GM12878 (cell line): Measurements from ENCODE around the gene NAT8L. TPM values are rescaled to one million over a fixed set of nuclear protein-coding genes. Genes with fewer than 3 reads are reported as not detected.

Experiments
- ATAC-seq: fragments of 200-7000 bp; cut with Tn5 transposase; 3 replicates; pipeline ENCODE4 v1.9.1; 2020; ENCODE audit warnings: mild to moderate bottlenecking, moderate library complexity
- BruUV-seq: library from RNA; stranded (reverse); fragments of 400-500 nt; replicated peaks from 2 replicates; lab custom pipeline; 2021; lab: Mats Ljungman, UMichigan
- CTCF ChIA-PET: fragments of 300-600 bp; sonication (Branson Sonifier 250); formaldehyde crosslinking; extraction: SDS; loops from one replicate; lab custom pipeline; 2021; ENCODE audit warnings: inconsistent platforms; lab: Yijun Ruan, JAX
- POLR2A ChIA-PET: fragments of 350-600 bp; formaldehyde crosslinking; extraction: SDS; loops from one replicate; lab custom pipeline; 2021; ENCODE audit warnings: inconsistent platforms; lab: Charles Lee
- RAD21 ChIA-PET: fragments of 300-600 bp; sonication (Branson Sonifier 250); formaldehyde crosslinking; loops from one replicate; lab custom pipeline; 2023; ENCODE audit warnings: antibody characterized with exemption; ENCODE audit not compliant: unreplicated experiment; lab: Charles Lee
- SMC1A ChIA-PET: fragments of 300-600 bp; sonication (Branson Sonifier 250); formaldehyde crosslinking; loops from one replicate; lab custom pipeline; 2023; ENCODE audit not compliant: unreplicated experiment, uncharacterized antibody; lab: Charles Lee
- DNase-seq: peaks from one replicate; pipeline ENCODE4 v3.0.0-alpha.2; 2011; ENCODE audit warnings: low read depth, low spot score
- FAIRE-seq: peaks from 3 replicates; lab custom pipeline; 2011; peaks lifted over from hg19 to GRCh38; lab: Jason Lieb, UNC
- H2AFZ ChIP-seq: 2 replicates; pipeline ENCODE4 v1.6.0; 2011; ENCODE audit warnings: low read depth, low read length, control low read depth; ENCODE audit not compliant: control insufficient read depth
- H3K27ac ChIP-seq: 2 replicates; pipeline ENCODE4 v1.5.1; 2011; ENCODE audit warnings: control low read depth; ENCODE audit not compliant: control insufficient read depth, insufficient read depth
- H3K27me3 ChIP-seq, 2 experiments: replicated peaks in 1 of 2; 2 replicates each; pipeline versions ENCODE4 v1.6.0 to v1.6.1; 2011; ENCODE audit warnings: low read length in 1 of 2; ENCODE audit not compliant: control insufficient read depth in 2 of 2, insufficient read depth in 2 of 2
- H3K36me3 ChIP-seq, 2 experiments: 2 replicates each; pipeline ENCODE4 v1.5.1; 2011; ENCODE audit warnings: low read length in 1 of 2; ENCODE audit not compliant: control insufficient read depth in 2 of 2, insufficient read depth in 2 of 2
- H3K4me1 ChIP-seq: 2 replicates; pipeline ENCODE4 v1.6.1; 2011; ENCODE audit warnings: mild to moderate bottlenecking, low read length, moderate library complexity, mixed read lengths; ENCODE audit not compliant: control insufficient read depth, insufficient read depth
- H3K4me2 ChIP-seq: 2 replicates; pipeline ENCODE4 v1.6.0; 2011; ENCODE audit warnings: control low read depth; ENCODE audit not compliant: control insufficient read depth, insufficient read depth
- H3K4me3 ChIP-seq: fragments of 200-600 bp; sonication (generic); 2 replicates; pipeline ENCODE4 v1.5.1; 2016
- H3K79me2 ChIP-seq: 2 replicates; pipeline ENCODE4 v1.6.0; 2011; ENCODE audit warnings: low read length; ENCODE audit not compliant: control insufficient read depth, insufficient read depth
- H3K9ac ChIP-seq: 2 replicates; pipeline ENCODE4 v1.8.0; 2011; ENCODE audit warnings: low read length, control low read depth, mixed read lengths; ENCODE audit not compliant: control insufficient read depth, insufficient read depth
- H3K9me3 ChIP-seq: replicated peaks from 3 replicates; pipeline ENCODE4 v1.5.1; 2011; ENCODE audit warnings: mild to moderate bottlenecking, low read length; ENCODE audit not compliant: control insufficient read depth, insufficient read depth
- H4K20me1 ChIP-seq: 2 replicates; pipeline ENCODE4 v1.6.0; 2011; ENCODE audit not compliant: control insufficient read depth, insufficient read depth
- BACH1 ChIP-seq: fragments of 450-650 bp; IDR thresholded peaks from 2 replicates; pipeline ENCODE4 v1.6.1; 2017; ENCODE audit warnings: mild to moderate bottlenecking, borderline replicate concordance
- CHD2 ChIP-seq: IDR thresholded peaks from 2 replicates; pipeline ENCODE4 v1.6.1; 2011; ENCODE audit warnings: low read depth, low read length, improper control_type of control experiment, borderline replicate concordance
- EGR1 ChIP-seq, 2 experiments: IDR thresholded peaks; 1 replicate in 1 of 2; 2 replicates in 1 of 2; pipeline ENCODE4 v1.6.1; 2011 to 2012; ENCODE audit warnings: low read depth in 2 of 2, low read length in 2 of 2, borderline replicate concordance in 1 of 2, mild to moderate bottlenecking in 1 of 2, moderate library complexity in 1 of 2
- ETV6 ChIP-seq, 2 experiments: fragments of 450-650 bp in 1 of 2; IDR thresholded peaks in 1 of 2; conservative IDR thresholded peaks in 1 of 2; 2 replicates each; pipeline ENCODE4 v1.6.1; 2014; ENCODE audit warnings: antibody characterized with exemption in 1 of 2, borderline replicate concordance in 1 of 2, low read depth in 1 of 2, mild to moderate bottlenecking in 1 of 2, moderate library complexity in 1 of 2
- MEF2A ChIP-seq: IDR thresholded peaks from 2 replicates; pipeline ENCODE4 v1.6.1; 2011; ENCODE audit warnings: low read depth, mild to moderate bottlenecking, low read length, moderate library complexity; ENCODE audit not compliant: insufficient read depth
- NFIC ChIP-seq: IDR thresholded peaks from 2 replicates; pipeline ENCODE4 v1.6.1; 2012; ENCODE audit warnings: low read depth, mild to moderate bottlenecking, inconsistent platforms, low read length, moderate library complexity
- NFXL1 ChIP-seq: fragments of 450-650 bp; IDR thresholded peaks from 2 replicates; pipeline ENCODE4 v1.6.1; 2017; ENCODE audit warnings: antibody characterized with exemption, mild to moderate bottlenecking, borderline replicate concordance
- PAX5 ChIP-seq: IDR thresholded peaks from 2 replicates; pipeline ENCODE4 v1.6.1; 2011; ENCODE audit warnings: low read depth, low read length, borderline replicate concordance
- PRDM15 ChIP-seq: fragments of 450-650 bp; formaldehyde crosslinking; IDR thresholded peaks from 2 replicates; pipeline ENCODE4 v1.4.0; 2020; ENCODE audit warnings: mild to moderate bottlenecking, moderate library complexity
- RCOR1 ChIP-seq: conservative IDR thresholded peaks from 2 replicates; pipeline ENCODE4 v1.6.1; 2012; ENCODE audit warnings: low read depth, low read length, improper control_type of control experiment
- RFX5 ChIP-seq: IDR thresholded peaks from 2 replicates; pipeline ENCODE4 v1.6.1; 2011; ENCODE audit warnings: low read depth, low read length, improper control_type of control experiment
- SPI1 ChIP-seq: IDR thresholded peaks from 2 replicates; pipeline ENCODE4 v1.6.1; 2011; ENCODE audit warnings: low read depth, mild to moderate bottlenecking, low read length, moderate library complexity, borderline replicate concordance; ENCODE audit not compliant: insufficient read depth
- SREBF1 ChIP-seq: IDR thresholded peaks from 2 replicates; pipeline ENCODE4 v1.6.1; 2012; ENCODE audit warnings: mild to moderate bottlenecking, low read length
- STAT1 ChIP-seq: fragments of 450-650 bp; conservative IDR thresholded peaks from 2 replicates; pipeline ENCODE4 v1.6.1; 2014; ENCODE audit warnings: antibody characterized with exemption, mild to moderate bottlenecking
- TAF1 ChIP-seq: IDR thresholded peaks from 2 replicates; pipeline ENCODE4 v1.6.1; 2011; ENCODE audit warnings: mild to moderate bottlenecking, low read depth, low read length, borderline replicate concordance
- ZNF217 ChIP-seq: fragments of 450-650 bp; IDR thresholded peaks from 2 replicates; pipeline ENCODE4 v1.6.1; 2017; ENCODE audit warnings: antibody characterized with exemption, mild to moderate bottlenecking
- WGBS: methylation state at CpG from one replicate; pipeline ENCODE4 v1.1.6; 2016; ENCODE audit warnings: low lambda C conversion rate; ENCODE audit not compliant: insufficient replicate concordance, insufficient coverage; ENCODE audit errors: missing lambda C conversion rate; 5-methylcytosine and 5-hydroxymethylcytosine counted together
- in situ Hi-C: fragments of 300-500 bp; cut with MboI; formaldehyde crosslinking; loops from 9 replicates; pipeline ENCODE4 v1.14.3; 2018; ENCODE audit warnings: mixed read lengths
- intact Hi-C: fragments of 100-400 bp; cut with micrococcal nuclease; formaldehyde crosslinking; loops from one replicate; pipeline ENCODE4 v1.14.2; 2022; ENCODE audit not compliant: unreplicated experiment
- polyA plus RNA-seq, 11 experiments: library from polyadenylated mRNA; depleted of rRNA in 4 of 11; unstranded in 6 of 11; stranded (reverse) in 5 of 11; fragments of >200 nt; fragmentation: Nextera tagmentation in 4 of 11; fragmentation: Illumina TruSeq in 1 of 11; extraction: Ambion mirVana in 4 of 11; extraction: Trizol in 1 of 11; gene quantifications; 1 replicate in 1 of 11; 2 replicates in 10 of 11; pipeline versions ENCODE4 v1.2.1 to v1.2.3, GENCODE V29; 2011 to 2016; ENCODE audit warnings: inconsistent platforms in 2 of 11, missing spikeins in 2 of 11, low read depth in 1 of 11
- total RNA-seq, 4 experiments: library from RNA; depleted of rRNA in 3 of 4; stranded (reverse); fragments of >200 nt in 3 of 4; fragmentation: Illumina TruSeq in 1 of 4; extraction: Trizol in 1 of 4; gene quantifications; 2 replicates each; pipeline versions ENCODE4 v1.2.1 to v1.2.3, GENCODE V29; 2013 to 2021
- TF ChIP-seq, protein P1 (sequence below): fragments of 450-650 bp; conservative IDR thresholded peaks from 2 replicates; pipeline ENCODE4 v1.6.1; 2017; ENCODE audit warnings: mild to moderate bottlenecking, moderate library complexity

The NAT8L gene
- total and polyA plus RNA-seq, 10 of the 15 experiments (the other 5 are each of a cell fraction or from before 2014, with no cell fraction given): 0.01 to 0.31 (median 0.11) TPM; not detected in 5

DNA sequence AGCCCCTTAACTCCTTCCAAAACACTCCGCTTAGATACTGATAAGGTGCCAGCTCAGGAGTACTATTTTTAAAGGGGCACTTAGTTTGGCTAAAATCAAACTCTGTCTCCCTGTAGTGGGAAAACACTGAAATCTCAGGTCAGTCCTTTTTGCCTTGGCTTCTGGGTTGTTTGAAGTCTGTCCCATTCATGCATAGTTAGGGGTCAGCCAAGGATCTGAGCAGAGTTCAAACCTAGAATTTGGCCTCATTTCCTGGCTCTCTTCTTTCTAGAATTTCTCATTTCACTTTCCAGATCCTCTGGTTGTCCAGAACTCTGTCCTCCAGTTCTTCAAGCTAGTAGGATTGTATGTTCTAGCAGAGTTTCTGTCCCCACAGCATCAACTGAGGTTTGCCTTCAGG, 31.5 kb downstream of the NAT8L start (continued):
- TF ChIP-seq EGR1 (IDR thresholded peaks at IDR 0.05; ENCODE audit: borderline replicate concordance in 1 of 2, low read depth in 2 of 2, low read length in 2 of 2): no peak
- no peak for TF ChIP-seq TAF1

DNA sequence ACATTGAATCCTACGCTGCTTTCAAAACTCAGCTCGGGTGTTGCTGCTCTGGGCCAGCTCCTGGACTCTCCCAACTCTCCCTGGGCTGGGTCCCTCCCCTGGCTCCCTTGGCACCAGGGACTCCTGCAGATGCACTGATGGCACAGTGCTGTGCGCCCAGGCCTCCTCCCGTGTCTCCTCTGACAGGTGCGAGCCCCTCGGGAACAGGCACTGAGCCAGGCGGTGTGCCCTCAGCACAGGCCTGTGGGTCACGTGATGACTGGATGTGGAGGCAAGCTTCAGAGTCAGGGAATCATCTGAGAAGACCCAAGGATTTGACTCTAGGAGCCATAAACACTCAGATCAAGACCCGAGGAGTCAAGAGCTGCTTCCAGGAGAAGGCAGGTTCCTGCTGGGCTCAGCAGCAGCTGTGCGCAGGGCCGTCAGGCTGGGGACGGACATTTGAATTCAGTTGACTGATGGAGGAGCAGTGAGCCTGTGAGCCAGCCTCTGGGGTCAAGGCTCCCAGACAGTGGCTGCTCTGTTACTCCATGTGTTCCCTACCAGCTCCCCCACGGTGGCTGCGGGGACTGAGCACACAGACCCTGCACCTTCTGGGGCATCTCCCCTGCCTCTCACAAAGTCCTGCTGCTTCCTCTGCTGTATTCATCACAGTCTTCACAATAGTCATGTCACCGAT, 33.0 kb downstream of the NAT8L start:
- Histone ChIP-seq H3K9me3 (no peaks in the 10 kb centered on the region; the same call in 2 of the 3 replicates), H3K36me3 (no peaks in the 10 kb centered on the region), H3K79me2 (no peaks in the 10 kb centered on the region), H3K9ac (no peak overlapping the region), H3K4me2 (no peak overlapping the region), H3K27me3 (peaks cover 0 to 2% of the 10 kb centered on the region in 2 experiments; a peak in 2 of 4 replicates), H3K27ac (no peak overlapping the region), H3K4me1 (no peaks in the 10 kb centered on the region), H3K4me3 (no peak overlapping the region), H2AFZ (no peak overlapping the region)
- ChIA-PET SMC1A (no interaction called here), CTCF (no interaction called here), RAD21 (no interaction called here)
- in situ Hi-C loops: no loop called here
- no peak for FAIRE-seq
- no TSS peak for BruUV-seq
- TF ChIP-seq MEF2A (no peak), SREBF1 (no peak), CHD2 (no peak), STAT1 (no peak), SPI1 (no peak), BACH1 (no peak), ZNF217 (no peak), ETV6 (conservative IDR thresholded peaks at IDR 0.05 in 1 of 2, IDR thresholded peaks at IDR 0.05 in 1 of 2; ENCODE audit: borderline replicate concordance in 1 of 2, low read depth in 1 of 2) (no peak), PRDM15 (CRISPR knock-in tag) (no peak), RCOR1 (no peak), NFXL1 (no peak), RFX5 (no peak), PAX5 (no peak), NFIC (no peak)
- TF ChIP-seq, protein P1, sequence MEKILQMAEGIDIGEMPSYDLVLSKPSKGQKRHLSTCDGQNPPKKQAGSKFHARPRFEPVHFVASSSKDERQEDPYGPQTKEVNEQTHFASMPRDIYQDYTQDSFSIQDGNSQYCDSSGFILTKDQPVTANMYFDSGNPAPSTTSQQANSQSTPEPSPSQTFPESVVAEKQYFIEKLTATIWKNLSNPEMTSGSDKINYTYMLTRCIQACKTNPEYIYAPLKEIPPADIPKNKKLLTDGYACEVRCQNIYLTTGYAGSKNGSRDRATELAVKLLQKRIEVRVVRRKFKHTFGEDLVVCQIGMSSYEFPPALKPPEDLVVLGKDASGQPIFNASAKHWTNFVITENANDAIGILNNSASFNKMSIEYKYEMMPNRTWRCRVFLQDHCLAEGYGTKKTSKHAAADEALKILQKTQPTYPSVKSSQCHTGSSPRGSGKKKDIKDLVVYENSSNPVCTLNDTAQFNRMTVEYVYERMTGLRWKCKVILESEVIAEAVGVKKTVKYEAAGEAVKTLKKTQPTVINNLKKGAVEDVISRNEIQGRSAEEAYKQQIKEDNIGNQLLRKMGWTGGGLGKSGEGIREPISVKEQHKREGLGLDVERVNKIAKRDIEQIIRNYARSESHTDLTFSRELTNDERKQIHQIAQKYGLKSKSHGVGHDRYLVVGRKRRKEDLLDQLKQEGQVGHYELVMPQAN: no peak
- TF ChIP-seq, all 136 proteins: peak for 0
- WGBS: 54% methylated on average over 15 of the region's 15 CpGs
- H4K20me1 ChIP-seq: no peaks in the 10 kb centered on the region
- intact Hi-C loops: no loop called here
- DNase-seq (no peak), ATAC-seq (no peak)
- POLR2A ChIA-PET: no interaction called here
